ENCODE results near the gene PLA2G2A.
"Not testable (repeated sequence)": the region's sequence is repeated elsewhere in the genome, so short reads cannot be mapped to it uniquely, and the experiment has no call there.

The PLA2G2A gene, protein sequence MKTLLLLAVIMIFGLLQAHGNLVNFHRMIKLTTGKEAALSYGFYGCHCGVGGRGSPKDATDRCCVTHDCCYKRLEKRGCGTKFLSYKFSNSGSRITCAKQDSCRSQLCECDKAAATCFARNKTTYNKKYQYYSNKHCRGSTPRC

DNA sequence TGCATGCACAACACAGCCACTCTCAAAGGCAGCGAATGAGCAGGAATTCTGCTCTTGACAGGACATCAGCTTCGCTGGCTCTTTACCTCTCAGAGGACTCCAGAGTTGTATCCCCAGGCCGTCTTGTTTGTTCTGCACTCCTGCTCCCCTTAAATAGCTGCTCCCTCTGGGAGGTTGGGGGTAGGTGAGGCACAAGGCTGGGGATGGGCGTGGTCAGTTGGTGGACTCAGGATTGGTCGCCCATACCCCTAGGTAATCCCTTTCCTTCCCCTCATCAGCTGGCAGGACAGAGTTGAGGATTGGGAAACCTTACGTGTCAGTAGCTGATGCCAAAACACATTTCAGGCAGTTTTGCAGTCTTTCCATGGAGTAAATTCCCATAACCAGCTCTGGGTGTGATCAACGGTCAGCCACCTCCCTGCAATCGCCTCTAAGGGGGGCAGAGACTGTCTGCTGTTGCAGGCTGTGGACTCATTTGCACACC, at the start of gene PLA2G2A:
Gene PLA2G2A (minus strand): TSS at position 125 of the 484 bp plus-strand sequence. CDS start 845 bp downstream, outside the sequence.
- DNase-seq (ENCODE audit: low read depth): no peak

DNA sequence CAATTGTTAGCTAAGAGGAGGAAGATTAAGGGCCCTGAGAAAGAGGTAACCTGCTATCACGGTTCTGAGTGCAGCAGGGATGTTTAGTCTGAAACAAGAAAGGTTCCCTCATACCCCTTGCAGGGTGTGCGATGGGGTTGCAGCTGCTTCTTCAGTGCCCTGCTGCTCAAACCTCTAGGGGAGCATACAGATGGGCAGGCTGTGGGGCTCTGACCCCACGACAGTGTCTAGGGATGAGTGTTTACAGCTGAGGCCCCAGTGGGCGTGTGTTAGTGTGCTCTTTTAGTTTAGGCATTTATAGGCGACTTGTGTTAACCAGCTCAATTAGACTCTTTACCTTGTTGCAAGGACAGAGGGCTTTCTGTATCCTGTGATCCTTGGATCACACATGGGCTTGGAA, 49.3 kb upstream of the PLA2G2A start:
- DNase-seq (ENCODE audit: low read depth): no peak

DNA sequence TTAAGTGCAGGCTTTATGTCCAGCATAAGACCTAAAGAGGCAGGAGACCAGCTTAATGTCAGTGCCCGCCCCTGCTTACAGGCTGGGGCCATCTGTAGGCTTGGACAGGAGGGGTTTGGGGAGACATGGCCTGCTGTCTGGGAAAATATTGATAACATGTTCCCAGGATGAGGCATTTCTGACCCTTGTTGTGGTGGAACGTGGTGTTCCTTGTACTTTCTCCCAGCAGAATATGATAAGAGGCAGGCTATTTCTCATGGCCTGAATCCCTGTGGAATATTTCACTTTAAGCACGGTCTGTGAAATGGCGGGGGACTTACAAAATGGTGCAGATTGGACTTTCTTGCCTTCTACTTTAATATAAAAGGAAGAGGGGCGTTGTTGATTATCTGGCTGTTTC, 48.7 kb upstream of the PLA2G2A start:
- no peak for DNase-seq (ENCODE audit: low read depth)

DNA sequence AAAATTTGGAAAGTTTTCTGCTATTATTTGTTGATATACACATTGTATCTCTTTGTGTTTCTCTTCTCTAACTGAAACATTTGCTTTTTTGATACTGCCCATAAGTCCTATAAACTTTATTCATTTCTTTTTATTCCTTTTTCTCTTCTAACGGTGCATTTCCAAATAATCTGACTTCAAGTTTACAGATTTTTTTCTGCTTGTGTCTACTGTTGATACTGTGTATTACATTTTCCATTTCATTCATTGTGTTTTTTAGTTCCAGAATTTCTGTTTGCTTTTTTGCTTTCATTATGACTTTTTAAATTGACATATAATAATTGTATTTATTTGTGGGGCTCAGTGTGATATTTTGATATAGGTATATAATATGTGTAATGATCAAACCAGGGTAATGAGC, 38.3 kb upstream of the PLA2G2A start:
- no peak for DNase-seq (ENCODE audit: low read depth)

GRCh38 chr1:20014153-20014552, 34.7 kb upstream of the PLA2G2A start:
- DNase-seq (ENCODE audit: low read depth): no peak

GRCh38 chr1:20010016-20010415, 30.6 kb upstream of the PLA2G2A start:
- no peak for DNase-seq (ENCODE audit: low read depth)

DNA sequence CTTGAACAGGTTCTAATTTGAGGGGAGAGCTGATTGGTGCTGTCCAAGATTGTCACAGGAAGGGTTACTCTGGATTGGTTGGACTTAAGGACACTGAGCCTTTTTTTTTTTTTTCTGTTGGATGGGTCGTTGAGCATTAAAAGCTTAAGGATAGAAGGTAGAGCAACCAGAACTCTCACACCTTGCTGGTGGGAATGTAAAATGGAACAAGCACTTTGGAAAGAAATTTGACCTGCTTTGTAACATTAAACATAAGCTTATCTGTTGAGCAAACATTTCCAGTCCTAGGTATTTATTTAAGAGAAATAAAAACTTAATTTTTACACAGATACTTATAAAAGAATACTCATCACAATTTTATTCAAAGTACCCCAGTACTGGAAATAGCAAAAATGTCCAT, 29.8 kb upstream of the PLA2G2A start:
- DNase-seq (ENCODE audit: low read depth): no peak

GRCh38 chr1:20008391-20008841, 29.0 kb upstream of the PLA2G2A start:
- DNase-seq (ENCODE audit: low read depth): no peak

GRCh38 chr1:19998823-19999222, 19.4 kb upstream of the PLA2G2A start:
- DNase-seq (ENCODE audit: low read depth): not testable (repeated sequence)

GRCh38 chr1:19990689-19991088, 11.3 kb upstream of the PLA2G2A start:
- no peak for DNase-seq (ENCODE audit: low read depth)

DNA sequence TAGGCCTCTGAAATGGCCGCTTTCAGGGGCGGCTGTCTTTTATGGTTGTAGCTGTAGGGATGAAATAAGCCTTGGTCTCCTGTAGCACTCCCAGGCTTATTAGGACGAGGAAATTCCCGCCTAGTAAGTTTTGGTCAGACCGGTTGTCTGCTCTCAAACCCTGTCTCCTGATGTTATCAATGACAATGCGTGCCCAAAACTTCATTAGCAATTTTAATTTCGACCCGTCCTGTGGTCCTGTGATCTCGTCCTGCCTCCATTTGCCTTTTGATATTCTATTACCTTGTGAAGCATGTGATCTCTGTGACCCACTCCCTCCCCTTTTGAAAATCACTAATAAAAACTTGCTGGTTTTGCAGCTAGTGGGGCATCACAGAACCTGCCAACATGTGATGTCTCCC, 10.8 kb upstream of the PLA2G2A start:
- DNase-seq (ENCODE audit: low read depth): not testable (repeated sequence)

- no peak for DNase-seq (ENCODE audit: low read depth)
These were observed 9.0 kb upstream of the PLA2G2A start for GRCh38 chr1:19988267-19989006.

GRCh38 chr1:19987719-19988118, 8.3 kb upstream of the PLA2G2A start:
- DNase-seq (ENCODE audit: low read depth): no peak

- not testable (repeated sequence) for DNase-seq (ENCODE audit: low read depth)
These were observed 5.1 kb upstream of the PLA2G2A start for GRCh38 chr1:19984409-19985016.

- DNase-seq (ENCODE audit: low read depth): no peak
These were observed 2.3 kb upstream of the PLA2G2A start for GRCh38 chr1:19981507-19982312.

- DNase-seq (ENCODE audit: low read depth): no peak
These were observed 1.7 kb upstream of the PLA2G2A start for GRCh38 chr1:19981170-19981506.

- DNase-seq (ENCODE audit: low read depth): no peak
These were observed 896 bp upstream of the PLA2G2A start for GRCh38 chr1:19980314-19980713.

DNA sequence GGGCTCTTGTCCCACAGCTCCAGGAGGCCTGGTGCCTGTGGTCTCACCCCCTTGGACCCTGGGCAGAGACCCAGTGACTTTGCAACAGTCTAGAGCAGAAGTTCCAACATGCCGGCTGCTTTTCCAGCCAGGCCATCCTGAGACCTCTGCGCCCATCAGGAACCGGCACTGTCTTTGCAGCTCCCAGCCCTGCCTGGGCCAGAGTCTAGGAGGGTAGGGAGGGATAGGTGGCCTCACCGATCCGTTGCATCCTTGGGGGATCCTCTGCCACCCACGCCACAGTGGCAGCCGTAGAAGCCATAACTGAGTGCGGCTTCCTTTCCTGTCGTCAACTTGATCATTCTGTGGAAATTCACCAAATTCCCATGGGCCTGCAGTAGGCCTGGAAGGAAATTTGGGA, 1.3 kb downstream of the PLA2G2A start:
- no peak for DNase-seq (ENCODE audit: low read depth)

DNA sequence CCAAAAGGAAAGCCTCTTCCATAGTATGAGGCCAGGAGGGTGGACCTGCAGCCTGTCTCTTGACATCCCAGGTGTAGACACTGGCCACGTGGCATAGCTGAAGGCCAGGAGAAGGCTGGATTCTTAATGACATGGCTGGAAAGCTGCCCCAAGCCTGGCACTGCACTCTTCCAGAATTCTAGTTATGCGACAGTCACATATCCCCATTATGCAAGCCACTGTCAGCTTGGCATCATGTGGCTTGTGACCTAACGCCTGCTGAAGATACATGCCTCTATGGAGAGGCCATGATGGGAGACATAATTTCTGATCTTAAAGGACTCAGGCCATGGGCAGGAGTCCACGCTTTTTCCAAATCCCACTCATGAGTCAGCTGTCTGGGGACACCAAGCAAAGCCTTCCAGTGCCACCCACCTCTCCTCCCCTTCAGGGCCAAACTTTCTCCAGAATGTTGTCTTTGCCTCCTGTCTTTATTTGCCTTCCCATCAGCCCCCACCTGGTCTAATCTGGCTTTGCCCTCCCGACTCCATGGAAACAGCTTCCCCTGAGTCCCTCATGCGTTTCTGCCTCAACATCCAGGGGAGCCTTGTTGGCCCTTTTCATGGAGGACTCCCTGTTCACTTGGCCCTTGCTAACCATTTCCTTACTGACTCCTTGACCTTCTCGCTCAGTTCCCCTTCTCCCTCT, 3.0 kb downstream of the PLA2G2A start:
- DNase-seq (ENCODE audit: low read depth): no peak

DNA sequence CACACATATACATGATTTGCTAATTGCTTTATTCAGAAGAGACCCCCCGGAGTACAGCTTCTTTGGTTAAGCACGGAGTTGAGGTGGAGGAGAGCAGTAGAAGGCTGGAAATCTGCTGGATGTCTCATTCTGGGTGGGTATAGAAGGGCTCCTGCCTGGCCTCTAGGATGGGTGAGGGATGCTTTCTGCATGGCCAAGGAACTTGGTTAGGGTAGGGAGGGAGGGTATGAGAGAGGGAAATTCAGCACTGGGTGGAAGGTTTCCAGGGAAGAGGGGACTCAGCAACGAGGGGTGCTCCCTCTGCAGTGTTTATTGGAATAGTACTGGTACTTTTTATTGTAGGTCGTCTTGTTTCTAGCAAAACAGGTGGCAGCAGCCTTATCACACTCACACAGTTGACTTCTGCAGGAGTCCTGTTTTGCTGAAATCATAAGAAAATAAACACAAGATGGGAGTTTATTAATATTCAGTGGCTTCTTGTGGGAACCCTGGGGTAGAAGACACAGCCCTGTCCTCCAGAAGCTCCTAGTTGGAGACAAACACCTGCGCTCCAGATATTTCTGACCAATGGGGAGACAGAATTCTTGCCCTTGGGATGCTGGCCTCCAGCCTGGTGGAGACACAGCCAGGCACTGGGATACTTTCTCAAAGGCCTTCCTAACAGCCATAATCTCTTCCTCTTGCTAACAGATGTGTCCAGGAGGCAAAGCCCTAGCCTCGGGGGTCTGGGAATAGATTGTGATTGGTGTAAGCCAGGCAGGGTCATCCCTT, 3.8 kb downstream of the PLA2G2A start:
- no peak for DNase-seq (ENCODE audit: low read depth)

- peak; percentile 6 for DNase-seq (ENCODE audit: low read depth)
These were observed 4.5 kb downstream of the PLA2G2A start for GRCh38 chr1:19974822-19975416.

Data from activated T-cell treated with anti-CD3 and anti-CD28 coated beads for 48 hours (primary cell).